HCT116 (cell line): ENCODE data around the gene RPRML. TPM values are rescaled to one million over a fixed set of nuclear protein-coding genes. Genes with fewer than 3 reads are reported as not detected.

Experiments
- ATAC-seq: fragments of 200-7000 bp; cut with Tn5 transposase; 2 replicates; pipeline ENCODE4 v1.9.1; 2020; ENCODE audit warnings: mild to moderate bottlenecking, moderate library complexity
- BruUV-seq: library from RNA; stranded (reverse); fragments of 400-500 nt; replicated peaks from 2 replicates; lab custom pipeline; 2021; lab: Mats Ljungman, UMichigan
- CTCF ChIA-PET: fragments of 300-600 bp; sonication (Branson Sonifier 250); formaldehyde crosslinking; loops from one replicate; lab custom pipeline; 2021; ENCODE audit warnings: antibody characterized with exemption; lab: Charles Lee
- POLR2A ChIA-PET: fragments of 300-600, 350-600 bp; sonication (Branson Sonifier 250); formaldehyde crosslinking; loops from one replicate; lab custom pipeline; 2021; ENCODE audit warnings: antibody characterized with exemption; lab: Charles Lee
- RAD21 ChIA-PET, 2 experiments: fragments of 300-600 bp; sonication (Branson Sonifier 250); formaldehyde crosslinking; loops; one replicate each; lab custom pipeline; 2023; ENCODE audit warnings: low total read pairs in 2 of 2; ENCODE audit not compliant: uncharacterized antibody in 2 of 2, unreplicated experiment in 2 of 2, low non-redundant PET in 1 of 2; lab: Charles Lee
- DNase-seq: peaks from one replicate; pipeline ENCODE4 v3.0.0-alpha.2; 2010; ENCODE audit warnings: low read depth, low spot score
- H2AFZ ChIP-seq: fragments of 200-600 bp; shearing (Covaris generic), sonication (generic); 2 replicates; pipeline ENCODE4 v1.6.1; 2017; ENCODE audit warnings: low read depth, mixed run types, mixed read lengths, antibody characterized with exemption, low read length; ENCODE audit not compliant: poor library complexity, severe bottlenecking
- H3K27ac ChIP-seq: 2 replicates; pipeline ENCODE4 v1.5.1; 2012; ENCODE audit warnings: low read depth, low read length
- H3K27me3 ChIP-seq: fragments of 200-600 bp; sonication (generic); 2 replicates; pipeline ENCODE4 v1.6.1; 2016; ENCODE audit warnings: mixed run types, low read length, mixed read lengths; ENCODE audit not compliant: insufficient read depth
- H3K36me3 ChIP-seq, 2 experiments: fragments of 200-500 bp in 1 of 2; fragments of 200-600 bp in 1 of 2; sonication (Bioruptor generic) in 1 of 2; sonication (generic) in 1 of 2; 2 replicates each; pipeline versions ENCODE4 v1.5.1 to v1.6.1; 2014 to 2016; ENCODE audit warnings: low read length in 2 of 2, inconsistent platforms in 1 of 2, mixed read lengths in 1 of 2, mixed run types in 1 of 2; ENCODE audit not compliant: insufficient read depth in 2 of 2, control insufficient read depth in 1 of 2
- H3K4me1 ChIP-seq, 2 experiments: fragments of 200-600 bp in 1 of 2; sonication (generic) in 1 of 2; 2 replicates each; pipeline versions ENCODE4 v1.5.1 to v1.6.1; 2012 to 2017; ENCODE audit warnings: low read length in 2 of 2, inconsistent platforms in 1 of 2, mild to moderate bottlenecking in 1 of 2, mixed read lengths in 1 of 2, mixed run types in 1 of 2, moderate library complexity in 1 of 2; ENCODE audit not compliant: insufficient read depth in 2 of 2, control insufficient read depth in 1 of 2
- H3K4me2 ChIP-seq: fragments of 200-600 bp; sonication (generic); 2 replicates; pipeline ENCODE4 v1.6.1; 2017; ENCODE audit warnings: mixed run types, low read length, mixed read lengths
- H3K4me3 ChIP-seq, 2 experiments: fragments of 200-600 bp in 1 of 2; sonication (generic) in 1 of 2; replicated peaks in 1 of 2; 2 replicates each; pipeline ENCODE4 v1.5.1; 2011 to 2016; ENCODE audit warnings: low read length in 2 of 2, control low read depth in 1 of 2, low read depth in 1 of 2, mild to moderate bottlenecking in 1 of 2, mixed read lengths in 1 of 2, mixed run types in 1 of 2
- H3K79me2 ChIP-seq: fragments of 200-600 bp; sonication (generic); 2 replicates; pipeline ENCODE4 v1.6.1; 2017; ENCODE audit warnings: mild to moderate bottlenecking, mixed run types, low read length, moderate library complexity, mixed read lengths; ENCODE audit not compliant: insufficient read depth
- H3K9ac ChIP-seq: fragments of 200-600 bp; sonication (generic); 2 replicates; pipeline ENCODE4 v1.6.1; 2016; ENCODE audit warnings: low read length, mixed read lengths
- H3K9me2 ChIP-seq: fragments of 200-600 bp; sonication (generic), shearing (Covaris generic); 2 replicates; pipeline ENCODE4 v1.6.1; 2017; ENCODE audit warnings: mixed run types, mild to moderate bottlenecking, moderate library complexity; ENCODE audit not compliant: insufficient read depth
- H3K9me3 ChIP-seq, 2 experiments: fragments of 200-500 bp in 1 of 2; fragments of 200-600 bp in 1 of 2; sonication (Bioruptor generic) in 1 of 2; sonication (generic) in 1 of 2; 2 replicates each; pipeline ENCODE4 v1.6.1; 2014 to 2017; ENCODE audit warnings: low read length in 2 of 2, mixed read lengths in 2 of 2, inconsistent platforms in 1 of 2, low read depth in 1 of 2, mild to moderate bottlenecking in 1 of 2, mixed run types in 1 of 2, moderate library complexity in 1 of 2; ENCODE audit not compliant: control insufficient read depth in 1 of 2, insufficient read depth in 1 of 2
- H4K20me1 ChIP-seq: fragments of 200-600 bp; sonication (generic), shearing (Covaris generic); 2 replicates; pipeline ENCODE4 v1.6.1; 2017; ENCODE audit warnings: mixed run types, mild to moderate bottlenecking, moderate library complexity; ENCODE audit not compliant: insufficient read depth
- CBX3 ChIP-seq: IDR thresholded peaks from 2 replicates; pipeline ENCODE4 v1.6.1; 2012; ENCODE audit warnings: low read depth
- CEBPB ChIP-seq: IDR thresholded peaks from 2 replicates; pipeline ENCODE4 v1.6.1; 2012; ENCODE audit warnings: low read depth
- EGR1 ChIP-seq: IDR thresholded peaks from 2 replicates; pipeline ENCODE4 v1.6.1; 2012; ENCODE audit warnings: low read depth
- ELF1 ChIP-seq: IDR thresholded peaks from 2 replicates; pipeline ENCODE4 v1.6.1; 2012; ENCODE audit warnings: low read depth, borderline replicate concordance
- FOSL1 ChIP-seq: IDR thresholded peaks from 2 replicates; pipeline ENCODE4 v1.6.1; 2012; ENCODE audit warnings: low read depth
- POLR2A ChIP-seq: IDR thresholded peaks from 2 replicates; pipeline ENCODE4 v1.7.0; 2011; ENCODE audit warnings: borderline replicate concordance; ENCODE audit not compliant: insufficient read depth, insufficient read length; ENCODE audit errors: extremely low read depth
- POLR2AphosphoS5 ChIP-seq: IDR thresholded peaks from 2 replicates; pipeline ENCODE4 v1.6.1; 2011; ENCODE audit warnings: mild to moderate bottlenecking, low read depth, low read length, moderate library complexity
- RAD21 ChIP-seq: IDR thresholded peaks from 2 replicates; pipeline ENCODE4 v1.6.1; 2012; ENCODE audit warnings: low read depth, mild to moderate bottlenecking
- SRF ChIP-seq: IDR thresholded peaks from 2 replicates; pipeline ENCODE4 v1.6.1; 2012; ENCODE audit warnings: low read depth
- YY1 ChIP-seq: IDR thresholded peaks from 2 replicates; pipeline ENCODE4 v1.6.1; 2011; ENCODE audit warnings: low read length, low read depth, moderate library complexity, mild to moderate bottlenecking; ENCODE audit not compliant: insufficient replicate concordance; ENCODE audit errors: extremely low read depth
- ZFX ChIP-seq: fragments of 450-650 bp; IDR thresholded peaks from 2 replicates; pipeline ENCODE4 v1.6.1; 2017
- intact Hi-C: fragments of 100-400 bp; cut with micrococcal nuclease; formaldehyde crosslinking; loops from 2 replicates; pipeline ENCODE4 v1.10.0; 2022
- total RNA-seq: library from RNA; stranded (reverse); gene quantifications from one replicate; pipeline ENCODE4 v1.2.1, GENCODE V29; 2021; ENCODE audit not compliant: unreplicated experiment
- TF ChIP-seq, protein P1 (sequence below): IDR thresholded peaks from 2 replicates; pipeline ENCODE4 v1.6.1; 2012; ENCODE audit warnings: low read depth
- TF ChIP-seq, protein P2 (sequence below): IDR thresholded peaks from 2 replicates; pipeline ENCODE4 v1.6.1; 2011; ENCODE audit warnings: mild to moderate bottlenecking, low read length, moderate library complexity; ENCODE audit not compliant: insufficient replicate concordance; ENCODE audit errors: extremely low read depth
- TF ChIP-seq, protein P3 (sequence below): IDR thresholded peaks from 2 replicates; pipeline ENCODE4 v1.6.1; 2012

The RPRML gene
- total RNA-seq, 1 experiment from 2014 or later: not detected

DNA sequence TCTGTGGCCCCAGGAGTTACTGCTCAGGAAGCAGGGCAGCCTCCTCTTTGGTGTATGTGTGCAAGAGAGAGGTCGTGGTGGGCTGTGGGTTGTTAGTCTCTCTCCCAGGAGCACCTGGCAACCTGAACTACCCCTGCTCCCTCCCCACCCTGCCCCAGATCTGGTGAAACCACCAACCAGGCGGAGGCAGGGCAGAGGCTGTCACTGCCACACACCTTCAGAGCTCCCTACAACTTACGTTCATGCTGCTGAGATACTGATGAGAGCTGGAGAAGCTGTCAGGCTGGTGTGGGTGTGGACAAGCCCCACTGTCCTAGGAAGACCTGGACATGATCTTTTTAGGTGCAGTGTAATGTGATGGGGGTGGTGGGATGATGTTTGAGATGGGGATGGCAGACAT, 31.8 kb downstream of the RPRML start:
- H3K4me2 ChIP-seq: no peak overlapping the region
- H3K9ac ChIP-seq: no peak overlapping the region
- H4K20me1 ChIP-seq: no peaks in the 10 kb centered on the region
- no peaks in the 10 kb centered on the region for H3K27me3 ChIP-seq
- H3K4me1 ChIP-seq: no peaks in the 10 kb centered on the region
- no peaks in the 10 kb centered on the region for H3K36me3 ChIP-seq
- no peaks in the 10 kb centered on the region for H3K79me2 ChIP-seq
- POLR2A ChIA-PET: no interaction called here
- intact Hi-C loops: no loop called here
- no TSS peak for BruUV-seq
- RAD21 ChIA-PET: no interaction called here
- no peak overlapping the region for H3K4me3 ChIP-seq
- ATAC-seq (no peak), DNase-seq (no peak)
- H3K9me2 ChIP-seq: no peaks in the 10 kb centered on the region
- no peak overlapping the region for H3K27ac ChIP-seq
- TF ChIP-seq ELF1 (no peak), POLR2A (no peak), CBX3 (no peak), ZFX (no peak), EGR1 (no peak), YY1 (no peak), POLR2AphosphoS5 (no peak), FOSL1 (no peak), SRF (no peak), CEBPB (no peak), RAD21 (no peak)
- TF ChIP-seq, protein P1, sequence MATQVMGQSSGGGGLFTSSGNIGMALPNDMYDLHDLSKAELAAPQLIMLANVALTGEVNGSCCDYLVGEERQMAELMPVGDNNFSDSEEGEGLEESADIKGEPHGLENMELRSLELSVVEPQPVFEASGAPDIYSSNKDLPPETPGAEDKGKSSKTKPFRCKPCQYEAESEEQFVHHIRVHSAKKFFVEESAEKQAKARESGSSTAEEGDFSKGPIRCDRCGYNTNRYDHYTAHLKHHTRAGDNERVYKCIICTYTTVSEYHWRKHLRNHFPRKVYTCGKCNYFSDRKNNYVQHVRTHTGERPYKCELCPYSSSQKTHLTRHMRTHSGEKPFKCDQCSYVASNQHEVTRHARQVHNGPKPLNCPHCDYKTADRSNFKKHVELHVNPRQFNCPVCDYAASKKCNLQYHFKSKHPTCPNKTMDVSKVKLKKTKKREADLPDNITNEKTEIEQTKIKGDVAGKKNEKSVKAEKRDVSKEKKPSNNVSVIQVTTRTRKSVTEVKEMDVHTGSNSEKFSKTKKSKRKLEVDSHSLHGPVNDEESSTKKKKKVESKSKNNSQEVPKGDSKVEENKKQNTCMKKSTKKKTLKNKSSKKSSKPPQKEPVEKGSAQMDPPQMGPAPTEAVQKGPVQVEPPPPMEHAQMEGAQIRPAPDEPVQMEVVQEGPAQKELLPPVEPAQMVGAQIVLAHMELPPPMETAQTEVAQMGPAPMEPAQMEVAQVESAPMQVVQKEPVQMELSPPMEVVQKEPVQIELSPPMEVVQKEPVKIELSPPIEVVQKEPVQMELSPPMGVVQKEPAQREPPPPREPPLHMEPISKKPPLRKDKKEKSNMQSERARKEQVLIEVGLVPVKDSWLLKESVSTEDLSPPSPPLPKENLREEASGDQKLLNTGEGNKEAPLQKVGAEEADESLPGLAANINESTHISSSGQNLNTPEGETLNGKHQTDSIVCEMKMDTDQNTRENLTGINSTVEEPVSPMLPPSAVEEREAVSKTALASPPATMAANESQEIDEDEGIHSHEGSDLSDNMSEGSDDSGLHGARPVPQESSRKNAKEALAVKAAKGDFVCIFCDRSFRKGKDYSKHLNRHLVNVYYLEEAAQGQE: no peak
- TF ChIP-seq, protein P2, sequence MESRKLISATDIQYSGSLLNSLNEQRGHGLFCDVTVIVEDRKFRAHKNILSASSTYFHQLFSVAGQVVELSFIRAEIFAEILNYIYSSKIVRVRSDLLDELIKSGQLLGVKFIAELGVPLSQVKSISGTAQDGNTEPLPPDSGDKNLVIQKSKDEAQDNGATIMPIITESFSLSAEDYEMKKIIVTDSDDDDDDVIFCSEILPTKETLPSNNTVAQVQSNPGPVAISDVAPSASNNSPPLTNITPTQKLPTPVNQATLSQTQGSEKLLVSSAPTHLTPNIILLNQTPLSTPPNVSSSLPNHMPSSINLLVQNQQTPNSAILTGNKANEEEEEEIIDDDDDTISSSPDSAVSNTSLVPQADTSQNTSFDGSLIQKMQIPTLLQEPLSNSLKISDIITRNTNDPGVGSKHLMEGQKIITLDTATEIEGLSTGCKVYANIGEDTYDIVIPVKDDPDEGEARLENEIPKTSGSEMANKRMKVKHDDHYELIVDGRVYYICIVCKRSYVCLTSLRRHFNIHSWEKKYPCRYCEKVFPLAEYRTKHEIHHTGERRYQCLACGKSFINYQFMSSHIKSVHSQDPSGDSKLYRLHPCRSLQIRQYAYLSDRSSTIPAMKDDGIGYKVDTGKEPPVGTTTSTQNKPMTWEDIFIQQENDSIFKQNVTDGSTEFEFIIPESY: no peak
- TF ChIP-seq, protein P3, sequence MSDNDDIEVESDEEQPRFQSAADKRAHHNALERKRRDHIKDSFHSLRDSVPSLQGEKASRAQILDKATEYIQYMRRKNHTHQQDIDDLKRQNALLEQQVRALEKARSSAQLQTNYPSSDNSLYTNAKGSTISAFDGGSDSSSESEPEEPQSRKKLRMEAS: no peak
- CTCF ChIA-PET: no interaction called here
- H3K9me3 ChIP-seq: no peaks in the 10 kb centered on the region
- H2AFZ ChIP-seq: no peak overlapping the region
